Measurements from ENCODE around the gene SPEF2.

GRCh38 chr5:35803191-35803651 lies 185.6 kb downstream of the SPEF2 start:
- TF ChIP-seq POLR2AphosphoS5 (IDR thresholded peaks at IDR 0.05; ENCODE audit: low read depth, low read length) (no peak), CTCF (IDR thresholded peaks at IDR 0.05) (no peak)
